A673 (cell line): ENCODE measurements around the gene CCDC57.

Experiments used
- EZH2 ChIP-seq: fragments of 200-600 bp; sonication (generic); IDR thresholded peaks from 2 replicates; pipeline ENCODE4 v1.6.1; 2017; ENCODE audit warnings: borderline replicate concordance, low read depth, mild to moderate bottlenecking, mixed read lengths, antibody characterized with exemption, low read length; ENCODE audit not compliant: poor library complexity, severe bottlenecking
- TF ChIP-seq, protein P1 (sequence below): fragments of 300-800, 200-600 bp; sonication (generic); conservative IDR thresholded peaks from 2 replicates; pipeline ENCODE4 v1.5.1; 2017; ENCODE audit warnings: low read depth, mild to moderate bottlenecking, antibody characterized with exemption, low read length, moderate library complexity, mixed read lengths

GRCh38 chr17:82205720-82206508, 6.7 kb downstream of the CCDC57 start:
- TF ChIP-seq, protein P1, sequence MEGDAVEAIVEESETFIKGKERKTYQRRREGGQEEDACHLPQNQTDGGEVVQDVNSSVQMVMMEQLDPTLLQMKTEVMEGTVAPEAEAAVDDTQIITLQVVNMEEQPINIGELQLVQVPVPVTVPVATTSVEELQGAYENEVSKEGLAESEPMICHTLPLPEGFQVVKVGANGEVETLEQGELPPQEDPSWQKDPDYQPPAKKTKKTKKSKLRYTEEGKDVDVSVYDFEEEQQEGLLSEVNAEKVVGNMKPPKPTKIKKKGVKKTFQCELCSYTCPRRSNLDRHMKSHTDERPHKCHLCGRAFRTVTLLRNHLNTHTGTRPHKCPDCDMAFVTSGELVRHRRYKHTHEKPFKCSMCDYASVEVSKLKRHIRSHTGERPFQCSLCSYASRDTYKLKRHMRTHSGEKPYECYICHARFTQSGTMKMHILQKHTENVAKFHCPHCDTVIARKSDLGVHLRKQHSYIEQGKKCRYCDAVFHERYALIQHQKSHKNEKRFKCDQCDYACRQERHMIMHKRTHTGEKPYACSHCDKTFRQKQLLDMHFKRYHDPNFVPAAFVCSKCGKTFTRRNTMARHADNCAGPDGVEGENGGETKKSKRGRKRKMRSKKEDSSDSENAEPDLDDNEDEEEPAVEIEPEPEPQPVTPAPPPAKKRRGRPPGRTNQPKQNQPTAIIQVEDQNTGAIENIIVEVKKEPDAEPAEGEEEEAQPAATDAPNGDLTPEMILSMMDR, result peak; percentile 91
- no peak for TF ChIP-seq EZH2
